Muscle layer of colon (tissue), 2 donors: Measurements from ENCODE around the gene TRIM65.

Experiments
- H3K27ac ChIP-seq: one replicate; pipeline ENCODE4 v1.7.0; 2013; ENCODE audit warnings: low read depth, mild to moderate bottlenecking, low read length, moderate library complexity
- H3K27me3 ChIP-seq, 2 donors: one replicate each; pipeline ENCODE4 v1.7.0; 2013; ENCODE audit warnings: low read length in 2 of 2, mild to moderate bottlenecking in 2 of 2; ENCODE audit not compliant: insufficient read depth in 2 of 2, control insufficient read depth in 1 of 2
- H3K36me3 ChIP-seq: one replicate; pipeline ENCODE4 v1.7.0; 2013; ENCODE audit warnings: mild to moderate bottlenecking, low read length; ENCODE audit not compliant: insufficient read depth
- H3K4me1 ChIP-seq: one replicate; pipeline ENCODE4 v1.7.0; 2013; ENCODE audit warnings: mild to moderate bottlenecking, low read length; ENCODE audit not compliant: insufficient read depth
- H3K4me3 ChIP-seq, 2 donors: one replicate each; pipeline ENCODE4 v1.7.0; 2013; ENCODE audit warnings: low read length in 2 of 2, low read depth in 1 of 2, mild to moderate bottlenecking in 1 of 2, moderate library complexity in 1 of 2
- H3K9ac ChIP-seq: one replicate; pipeline ENCODE4 v1.7.0; 2013; ENCODE audit warnings: low read length
- H3K9me3 ChIP-seq: one replicate; pipeline ENCODE4 v1.7.0; 2013; ENCODE audit warnings: mild to moderate bottlenecking, low read length
- donor health status: abdominal sarcoma.
- donor health status: Adenocarcinoma of cecum.

Gene TRIM65

GRCh38 chr17:75900691-75901533 lies 4.2 kb upstream of the TRIM65 start:
- Histone ChIP-seq H3K36me3 (peaks cover 38% of the 10 kb centered on the region), H3K27ac (no peak overlapping the region), H3K9ac (no peak overlapping the region), H3K4me3 (no peak overlapping the region), H3K9me3 (no peaks in the 10 kb centered on the region), H3K4me1 (peaks cover 12% of the 10 kb centered on the region), H3K27me3 (no peaks in the 10 kb centered on the region)

- no peak overlapping the region for H3K9ac ChIP-seq
- no peak overlapping the region for H3K27ac ChIP-seq
- no peaks in the 10 kb centered on the region for H3K27me3 ChIP-seq
- peaks cover 22% of the 10 kb centered on the region for H3K4me1 ChIP-seq
- no peak overlapping the region for H3K4me3 ChIP-seq
- peaks cover 38% of the 10 kb centered on the region for H3K36me3 ChIP-seq
- no peaks in the 10 kb centered on the region for H3K9me3 ChIP-seq
Observed at GRCh38 chr17:75899767-75900468, 3.2 kb upstream of the TRIM65 start.

GRCh38 chr17:75899353-75899752 lies 2.6 kb upstream of the TRIM65 start:
- H3K9me3 ChIP-seq = no peaks in the 10 kb centered on the region
- no peaks in the 10 kb centered on the region for H3K27me3 ChIP-seq
- peaks cover 27% of the 10 kb centered on the region for H3K4me1 ChIP-seq
- H3K4me3 ChIP-seq = no peak overlapping the region
- peaks cover 38% of the 10 kb centered on the region for H3K36me3 ChIP-seq
- no peak overlapping the region for H3K9ac ChIP-seq
- H3K27ac ChIP-seq = no peak overlapping the region

GRCh38 chr17:75898791-75899190 lies 2.0 kb upstream of the TRIM65 start:
- Histone ChIP-seq H3K9me3 (no peaks in the 10 kb centered on the region), H3K36me3 (peaks cover 38% of the 10 kb centered on the region), H3K9ac (no peak overlapping the region), H3K27ac (no peak overlapping the region), H3K27me3 (no peaks in the 10 kb centered on the region), H3K4me3 (no peak overlapping the region), H3K4me1 (peaks cover 28% of the 10 kb centered on the region)

GRCh38 chr17:75898065-75898464 lies 1.3 kb upstream of the TRIM65 start:
- H3K4me3 ChIP-seq = no peak overlapping the region
- no peaks in the 10 kb centered on the region for H3K27me3 ChIP-seq
- H3K9ac ChIP-seq = no peak overlapping the region
- H3K27ac ChIP-seq = no peak overlapping the region
- peaks cover 35% of the 10 kb centered on the region for H3K36me3 ChIP-seq
- peaks cover 31% of the 10 kb centered on the region for H3K4me1 ChIP-seq
- H3K9me3 ChIP-seq = no peaks in the 10 kb centered on the region

- peaks cover 30% of the 10 kb centered on the region for H3K36me3 ChIP-seq
Observed at GRCh38 chr17:75897160-75898019, 639 bp upstream of the TRIM65 start.

GRCh38 chr17:75895370-75896155 lies 1.2 kb downstream of the TRIM65 start:
- Histone ChIP-seq H3K4me1 (peaks cover 31% of the 10 kb centered on the region), H3K27ac (peak overlapping the region; percentile 88), H3K27me3 (no peaks in the 10 kb centered on the region), H3K36me3 (peaks cover 34% of the 10 kb centered on the region), H3K4me3 (peak overlapping the region; percentile 56 to 68), H3K9me3 (no peaks in the 10 kb centered on the region), H3K9ac (peak overlapping the region; percentile 51)

More at GRCh38 chr17:75897160-75898019, 639 bp upstream of the TRIM65 start:
- Histone ChIP-seq H3K4me1 (peaks cover 31% of the 10 kb centered on the region), H3K9ac (no peak overlapping the region), H3K27me3 (no peaks in the 10 kb centered on the region), H3K9me3 (no peaks in the 10 kb centered on the region), H3K4me3 (peak overlapping the region; percentile 41 to 81), H3K27ac (peak overlapping the region; percentile 88)

- peaks cover 33% of the 10 kb centered on the region for H3K36me3 ChIP-seq
- no peak overlapping the region for H3K4me3 ChIP-seq
- H3K27me3 ChIP-seq = no peaks in the 10 kb centered on the region
- H3K9ac ChIP-seq = no peak overlapping the region
- peaks cover 31% of the 10 kb centered on the region for H3K4me1 ChIP-seq
- H3K9me3 ChIP-seq = no peaks in the 10 kb centered on the region
- no peak overlapping the region for H3K27ac ChIP-seq
Observed at GRCh38 chr17:75894049-75894733, 2.6 kb downstream of the TRIM65 start.

GRCh38 chr17:75893305-75894048 lies 3.3 kb downstream of the TRIM65 start:
- Histone ChIP-seq H3K27ac (no peak overlapping the region), H3K9me3 (no peaks in the 10 kb centered on the region), H3K4me3 (no peak overlapping the region), H3K36me3 (peaks cover 30% of the 10 kb centered on the region), H3K9ac (no peak overlapping the region), H3K4me1 (peaks cover 31% of the 10 kb centered on the region), H3K27me3 (no peaks in the 10 kb centered on the region)
